Measurements from ENCODE around the gene DUS1L.
"Not testable (repeated sequence)": the region's sequence is repeated elsewhere in the genome, so short reads cannot be mapped to it uniquely, and the experiment has no call there.

Gene DUS1L

GRCh38 chr17:82039695-82040299 is 25.8 kb downstream of the DUS1L start:
- H3K27ac ChIP-seq = peak overlapping the region; percentile 0; the same call in 1 of the 2 replicates
- TF ChIP-seq ZFX (IDR thresholded peaks at IDR 0.05) = no peak
- TF ChIP-seq CTCF (conservative IDR thresholded peaks at IDR 0.05) = no peak

- not testable (repeated sequence) for H3K27ac ChIP-seq
These were observed 26.7 kb downstream of the DUS1L start for GRCh38 chr17:82038796-82039409.

- H3K27ac ChIP-seq = peak overlapping the region; percentile 86
These were observed 27.8 kb downstream of the DUS1L start for GRCh38 chr17:82037889-82038195.

GRCh38 chr17:82037092-82037888 is 28.3 kb downstream of the DUS1L start, which contains the start of gene DCXR:
TSS of gene DCXR (minus strand) at chr17:82037697. CDS start at chr17:82037682, 15 bp downstream.
- TF ChIP-seq ZFX (IDR thresholded peaks at IDR 0.05) = peak; percentile 84; the same call in 1 of the 2 replicates
- peak; percentile 96 for TF ChIP-seq CTCF (conservative IDR thresholded peaks at IDR 0.05)
- H3K27ac ChIP-seq = peak within 1 kb of the TSS; percentile 86

More at GRCh38 chr17:82037889-82038195, 27.8 kb downstream of the DUS1L start:
- TF ChIP-seq ZFX (IDR thresholded peaks at IDR 0.05) = no peak
- TF ChIP-seq CTCF (conservative IDR thresholded peaks at IDR 0.05) = no peak

- H3K27ac ChIP-seq = peak overlapping the region; percentile 86
- no peak for TF ChIP-seq ZFX (IDR thresholded peaks at IDR 0.05)
- no peak for TF ChIP-seq CTCF (conservative IDR thresholded peaks at IDR 0.05)
These were observed 28.9 kb downstream of the DUS1L start for GRCh38 chr17:82036634-82037091.

GRCh38 chr17:82035956-82036633 is 29.5 kb downstream of the DUS1L start:
- TF ChIP-seq ZFX (IDR thresholded peaks at IDR 0.05) (no peak), CTCF (conservative IDR thresholded peaks at IDR 0.05) (no peak)
- H3K27ac ChIP-seq = peak overlapping the region; percentile 86

GRCh38 chr17:82035488-82035887 is 30.1 kb downstream of the DUS1L start:
- no peak overlapping the region; the same call in 1 of the 2 replicates for H3K27ac ChIP-seq
- TF ChIP-seq ZFX (IDR thresholded peaks at IDR 0.05) (no peak), CTCF (conservative IDR thresholded peaks at IDR 0.05) (no peak)
